Esophagus muscularis mucosa (tissue), 4 donors: ENCODE measurements around the gene DGCR2. TPM values are rescaled to one million over a fixed set of nuclear protein-coding genes. Genes with fewer than 3 reads are reported as not detected.
A peak's percentile ranks its signal among the peaks of the same experiment; 100 is the strongest.

Source experiments
- DNase-seq: peaks from one replicate; pipeline ENCODE4 v3.0.0-alpha.2; 2017; ENCODE audit errors: extremely low spot score
- H3K27ac ChIP-seq, 4 donors: fragments of 200-600 bp; sonication (generic); replicated peaks in 1 of 4; 1 replicate in 3 of 4; 2 replicates in 1 of 4; pipeline ENCODE4 v1.5.1; 2016 to 2019; ENCODE audit warnings: mild to moderate bottlenecking in 1 of 4
- H3K27me3 ChIP-seq, 4 donors: fragments of 200-600 bp; sonication (generic); one replicate each; pipeline versions ENCODE4 v1.5.1 to v1.6.0; 2016 to 2019
- H3K36me3 ChIP-seq, 4 donors: fragments of 200-600 bp; sonication (generic); one replicate each; pipeline ENCODE4 v1.5.1; 2016 to 2019
- H3K4me1 ChIP-seq, 4 donors: fragments of 200-600 bp; sonication (generic); one replicate each; pipeline ENCODE4 v1.5.1; 2016 to 2019
- H3K4me3 ChIP-seq, 4 donors: fragments of 200-600 bp; sonication (generic); 1 replicate in 2 of 4; 2 replicates in 2 of 4; pipeline ENCODE4 v1.5.1; 2016 to 2019; ENCODE audit warnings: mild to moderate bottlenecking in 4 of 4, moderate library complexity in 1 of 4
- H3K9me3 ChIP-seq, 4 donors: fragments of 200-600 bp; sonication (generic); 1 replicate in 3 of 4; 2 replicates in 1 of 4; pipeline ENCODE4 v1.5.1; 2016 to 2019
- CTCF ChIP-seq, 3 experiments: fragments of 200-600 bp in 2 of 3; fragments of 450-650 bp in 1 of 3; sonication (generic) in 2 of 3; IDR thresholded peaks; one replicate each; pipeline ENCODE4 v1.5.1; 2017 to 2019; ENCODE audit warnings: antibody characterized with exemption in 3 of 3, mild to moderate bottlenecking in 2 of 3, moderate library complexity in 1 of 3
- EP300 ChIP-seq: sonication (generic); formaldehyde crosslinking; IDR thresholded peaks from one replicate; pipeline ENCODE4 v1.6.1; 2017; ENCODE audit warnings: antibody characterized with exemption
- POLR2A ChIP-seq: fragments of 450-650 bp; IDR thresholded peaks from one replicate; pipeline ENCODE4 v1.6.1; 2017; ENCODE audit warnings: antibody characterized with exemption, moderate library complexity, mild to moderate bottlenecking, low read depth
- POLR2AphosphoS5 ChIP-seq, 2 donors: sonication (generic); formaldehyde crosslinking; IDR thresholded peaks; one replicate each; pipeline ENCODE4 v1.6.1; 2017; ENCODE audit warnings: antibody characterized with exemption in 2 of 2
- WGBS: methylation state at CpG from one replicate; pipeline ENCODE4 v1.1.5; 2018; 5-methylcytosine and 5-hydroxymethylcytosine counted together
- intact Hi-C: fragments of 100-400 bp; cut with DNase I; formaldehyde crosslinking; loops from one replicate; pipeline ENCODE4 v1.15.1; 2023
- total RNA-seq, 4 donors: library from RNA; depleted of rRNA; stranded (reverse); fragments of >200 nt; gene quantifications; one replicate each; pipeline versions ENCODE4 v1.1.0 to v1.2.1, GENCODE V29; 2016

Gene DGCR2
- total RNA-seq, 4 donors from 2014 or later: 45.7 to 79.6 (median 65.4) TPM

DNA sequence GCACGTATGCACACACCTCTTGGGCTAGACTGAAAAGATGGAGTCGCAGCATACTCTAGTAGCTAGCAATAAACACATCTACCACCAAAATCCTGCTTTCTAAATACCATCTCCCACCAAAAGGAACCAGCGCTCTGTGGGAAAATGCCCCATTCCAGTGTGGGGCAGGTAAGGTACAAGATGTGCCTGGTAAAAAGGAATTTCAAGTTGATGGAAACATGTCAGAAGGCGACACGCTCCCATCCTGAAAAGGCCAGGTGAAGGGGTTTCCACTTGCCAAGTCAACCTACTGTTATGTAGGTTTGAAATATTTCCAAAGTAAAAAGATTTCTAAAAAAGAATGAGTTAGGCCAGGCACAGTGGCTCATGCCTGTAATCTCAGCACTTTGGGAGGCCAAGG lies 8.8 kb downstream of the DGCR2 start:
- intact Hi-C loops: no loop called here
- no peak overlapping the region for H3K4me3 ChIP-seq
- WGBS: 96% methylated on average over 5 of the region's 5 CpGs
- H3K27me3 ChIP-seq: no peaks in the 10 kb centered on the region
- no peak for DNase-seq
- no peak for TF ChIP-seq POLR2AphosphoS5 (IDR thresholded peaks at IDR 0.05)
- TF ChIP-seq POLR2A: no peak
- TF ChIP-seq CTCF (IDR thresholded peaks at IDR 0.05): no peak
- no peak for TF ChIP-seq EP300
- H3K4me1 ChIP-seq: peaks cover 60 to 85% (median 77%) of the 10 kb centered on the region in 4 donors
- H3K36me3 ChIP-seq: no peaks in the 10 kb centered on the region
- no peak overlapping the region for H3K27ac ChIP-seq
- H3K9me3 ChIP-seq: no peaks in the 10 kb centered on the region

- H3K9me3 ChIP-seq: no peaks in the 10 kb centered on the region
- TF ChIP-seq POLR2A (no peak), EP300 (no peak), CTCF (IDR thresholded peaks at IDR 0.05) (no peak), POLR2AphosphoS5 (IDR thresholded peaks at IDR 0.05) (no peak)
- no peaks in the 10 kb centered on the region for H3K36me3 ChIP-seq
- DNase-seq: no peak
- no peak overlapping the region for H3K27ac ChIP-seq
- WGBS: 88% methylated on average over 3 of the region's 3 CpGs
- peaks cover 55 to 84% (median 77%) of the 10 kb centered on the region in 4 donors for H3K4me1 ChIP-seq
- H3K27me3 ChIP-seq: no peaks in the 10 kb centered on the region
- intact Hi-C loops: no loop called here
- H3K4me3 ChIP-seq: no peak overlapping the region
Measured at GRCh38 chr22:19111584-19111983, 10.6 kb downstream of the DGCR2 start.

- H3K4me3 ChIP-seq: no peak overlapping the region
- no peak for DNase-seq
- H3K9me3 ChIP-seq: no peaks in the 10 kb centered on the region
- H3K4me1 ChIP-seq: peaks cover 55 to 84% (median 77%) of the 10 kb centered on the region in 4 donors
- 81% methylated on average over 3 of the region's 3 CpGs for WGBS
- H3K27ac ChIP-seq: no peak overlapping the region
- intact Hi-C loops: no loop called here
- H3K36me3 ChIP-seq: no peaks in the 10 kb centered on the region
- H3K27me3 ChIP-seq: no peaks in the 10 kb centered on the region
- TF ChIP-seq POLR2AphosphoS5 (IDR thresholded peaks at IDR 0.05) (no peak), POLR2A (no peak), CTCF (IDR thresholded peaks at IDR 0.05) (no peak), EP300 (no peak)
Measured at GRCh38 chr22:19111140-19111539, 11.1 kb downstream of the DGCR2 start.

DNA sequence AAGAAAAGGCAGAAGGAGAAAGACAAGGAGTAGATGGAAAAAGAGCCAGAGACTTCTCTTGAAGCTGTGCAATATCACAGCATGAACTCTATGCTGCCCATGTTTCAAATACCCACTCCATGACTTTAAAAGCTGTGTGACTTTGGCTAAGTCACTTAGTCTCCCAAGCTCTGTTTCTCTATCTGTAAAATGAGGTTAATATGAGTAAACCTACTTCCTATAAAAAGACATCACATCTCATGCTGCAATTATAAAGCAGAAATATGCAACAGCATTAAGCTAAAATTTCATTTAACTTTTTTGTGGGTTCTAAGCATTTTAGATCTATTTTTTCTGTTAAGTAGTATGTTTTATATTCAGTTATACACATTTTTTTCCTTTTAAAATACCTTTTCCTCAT lies 11.6 kb downstream of the DGCR2 start:
- Histone ChIP-seq H3K9me3 (no peaks in the 10 kb centered on the region), H3K4me1 (peaks cover 57 to 84% (median 77%) of the 10 kb centered on the region in 4 donors), H3K27me3 (no peaks in the 10 kb centered on the region), H3K27ac (no peak overlapping the region), H3K4me3 (no peak overlapping the region), H3K36me3 (no peaks in the 10 kb centered on the region)
- intact Hi-C loops: no loop called here
- no peak for TF ChIP-seq POLR2A
- no peak for TF ChIP-seq CTCF (IDR thresholded peaks at IDR 0.05)
- TF ChIP-seq EP300: no peak
- TF ChIP-seq POLR2AphosphoS5 (IDR thresholded peaks at IDR 0.05): no peak
- DNase-seq: no peak

DNA sequence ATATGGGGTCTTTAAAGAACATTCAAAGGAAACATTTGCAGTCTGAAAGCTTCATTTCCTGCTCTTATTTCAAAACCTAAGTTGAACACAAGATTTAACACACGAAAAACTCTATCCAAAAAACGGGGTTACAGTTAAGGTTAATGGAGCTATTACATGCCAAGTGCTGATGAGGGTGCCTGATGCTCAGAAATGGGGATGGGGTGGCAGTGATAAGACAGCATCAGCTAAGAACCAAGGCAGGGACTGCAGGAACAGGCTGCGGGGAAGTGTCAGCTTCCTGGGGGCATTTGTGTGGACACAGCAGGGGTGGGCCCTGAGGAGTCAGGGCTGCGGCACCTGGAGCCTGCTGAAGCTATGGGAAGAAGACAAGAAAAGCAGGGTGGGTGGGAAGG lies 12.2 kb downstream of the DGCR2 start:
- intact Hi-C loops: no loop called here
- peaks cover 52 to 84% (median 77%) of the 10 kb centered on the region in 4 donors for H3K4me1 ChIP-seq
- peak overlapping the region in 3 of 4 donors; percentile 23 to 42 (median 38) for H3K27ac ChIP-seq
- 67% methylated on average over 4 of the region's 4 CpGs for WGBS
- H3K27me3 ChIP-seq: no peaks in the 10 kb centered on the region
- no peak overlapping the region for H3K4me3 ChIP-seq
- H3K36me3 ChIP-seq: no peaks in the 10 kb centered on the region
- TF ChIP-seq POLR2A: no peak
- TF ChIP-seq EP300: no peak
- no peak for TF ChIP-seq CTCF (IDR thresholded peaks at IDR 0.05)
- no peak for TF ChIP-seq POLR2AphosphoS5 (IDR thresholded peaks at IDR 0.05)
- DNase-seq: no peak
- H3K9me3 ChIP-seq: no peaks in the 10 kb centered on the region
